H1 (cell line): ENCODE measurements around the gene WLS. TPM values are rescaled to one million over a fixed set of nuclear protein-coding genes. Genes with fewer than 3 reads are reported as not detected.

ENCODE experiments used
- CHD7 ChIP-seq: fragments of 300-600 bp; sonication (generic); IDR thresholded peaks from 2 replicates; pipeline ENCODE4 v1.7.1; 2012; ENCODE audit warnings: low read length, moderate library complexity, mild to moderate bottlenecking, inconsistent platforms; ENCODE audit not compliant: insufficient replicate concordance
- polyA plus RNA-seq, 7 experiments: library from polyadenylated mRNA; depleted of rRNA in 3 of 7; stranded (reverse) in 5 of 7; unstranded in 2 of 7; fragments of >200 nt in 5 of 7; fragments of 200-250 nt in 2 of 7; gene quantifications; 1 replicate in 5 of 7; 2 replicates in 1 of 7; 4 replicates in 1 of 7; pipeline versions ENCODE4 v1.2.1 to v1.2.3, GENCODE V29; 2011 to 2013; ENCODE audit warnings: missing spikeins in 2 of 7, mixed read lengths in 2 of 7
- total RNA-seq: library from RNA; stranded (reverse); fragmentation: NEBNext Ultra II Directional; extraction: Animal tissue kit (Norgen Biotek cat#: 25700); gene quantifications from 2 replicates; pipeline ENCODE4 v1.2.1, GENCODE V29; 2021

Gene WLS
- total and polyA plus RNA-seq, 2 of the 8 experiments (the other 6 are each of a cell fraction or from before 2014, with no cell fraction given) = 1.2 to 2.7 TPM

DNA sequence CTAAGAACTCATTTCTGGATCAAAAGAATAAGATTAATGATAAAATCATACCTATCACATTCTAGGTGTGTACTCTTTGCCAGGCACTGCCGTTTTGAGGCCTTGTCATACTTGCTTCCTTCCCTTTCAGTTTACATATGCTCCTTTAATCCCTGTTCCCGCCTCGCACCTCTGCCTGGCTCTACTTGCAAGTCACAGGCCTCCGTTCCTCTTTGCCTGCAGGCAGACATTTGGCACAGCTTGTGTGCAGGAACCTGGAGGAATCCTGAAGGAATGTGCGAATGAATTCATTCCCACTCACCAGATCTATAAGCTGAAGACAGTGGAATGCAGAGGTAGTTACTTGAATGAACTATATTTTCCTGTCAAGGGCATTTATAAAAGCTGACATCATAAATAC lies 13.8 kb downstream of the WLS start (continued):
- TF ChIP-seq CHD7 = no peak
